Fibroblast of pulmonary artery (primary cell): ENCODE results near the gene GTF2I.

Experiments used
- DNase-seq: peaks from one replicate; pipeline ENCODE4 v3.0.0-alpha.2; 2010; ENCODE audit warnings: low read depth
- H3K4me3 ChIP-seq: replicated peaks from 2 replicates; pipeline ENCODE4 v1.5.1; 2011; ENCODE audit warnings: low read depth, mild to moderate bottlenecking, control low read depth, low read length, moderate library complexity
- TF ChIP-seq, protein P1 (sequence below): IDR thresholded peaks from 2 replicates; pipeline ENCODE4 v1.5.1; 2011; ENCODE audit warnings: mild to moderate bottlenecking, control low read depth, low read length, inconsistent platforms; ENCODE audit errors: missing control alignments

Gene GTF2I

DNA sequence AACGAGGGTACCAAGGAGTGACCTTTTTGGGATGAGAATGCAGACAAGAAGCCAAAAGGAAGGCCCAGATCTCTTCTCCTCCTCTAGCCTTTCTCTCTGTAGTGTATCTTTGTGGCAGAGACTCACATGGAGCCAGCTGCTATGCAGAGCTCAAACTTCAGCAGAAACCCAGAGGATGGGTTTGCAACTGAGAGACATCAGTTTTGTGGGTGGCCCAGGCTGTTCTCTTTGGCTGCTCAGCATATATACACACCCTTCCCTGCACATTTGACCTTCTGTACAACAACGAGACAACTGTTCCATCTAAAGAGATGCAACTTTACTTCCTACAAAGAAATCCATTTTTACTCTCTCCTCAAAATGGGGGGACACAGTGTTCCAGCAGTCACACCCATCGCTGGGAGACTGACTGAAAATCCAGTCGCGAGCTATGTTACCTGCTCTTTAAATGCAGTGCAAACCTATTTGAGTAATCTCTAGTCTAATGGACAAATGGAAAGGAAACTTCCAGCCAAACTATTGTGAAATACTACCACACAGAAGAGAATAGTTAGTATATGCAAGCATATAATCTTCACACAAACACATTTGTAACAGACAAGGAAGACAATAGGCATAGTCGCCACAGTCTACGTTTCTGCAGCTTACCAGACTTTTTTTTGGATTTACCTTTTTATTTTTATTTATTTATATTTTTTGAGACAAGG is 51.2 kb downstream of the GTF2I start:
- DNase-seq = peak; percentile 13
- no peak overlapping the region for H3K4me3 ChIP-seq
- TF ChIP-seq, protein P1, sequence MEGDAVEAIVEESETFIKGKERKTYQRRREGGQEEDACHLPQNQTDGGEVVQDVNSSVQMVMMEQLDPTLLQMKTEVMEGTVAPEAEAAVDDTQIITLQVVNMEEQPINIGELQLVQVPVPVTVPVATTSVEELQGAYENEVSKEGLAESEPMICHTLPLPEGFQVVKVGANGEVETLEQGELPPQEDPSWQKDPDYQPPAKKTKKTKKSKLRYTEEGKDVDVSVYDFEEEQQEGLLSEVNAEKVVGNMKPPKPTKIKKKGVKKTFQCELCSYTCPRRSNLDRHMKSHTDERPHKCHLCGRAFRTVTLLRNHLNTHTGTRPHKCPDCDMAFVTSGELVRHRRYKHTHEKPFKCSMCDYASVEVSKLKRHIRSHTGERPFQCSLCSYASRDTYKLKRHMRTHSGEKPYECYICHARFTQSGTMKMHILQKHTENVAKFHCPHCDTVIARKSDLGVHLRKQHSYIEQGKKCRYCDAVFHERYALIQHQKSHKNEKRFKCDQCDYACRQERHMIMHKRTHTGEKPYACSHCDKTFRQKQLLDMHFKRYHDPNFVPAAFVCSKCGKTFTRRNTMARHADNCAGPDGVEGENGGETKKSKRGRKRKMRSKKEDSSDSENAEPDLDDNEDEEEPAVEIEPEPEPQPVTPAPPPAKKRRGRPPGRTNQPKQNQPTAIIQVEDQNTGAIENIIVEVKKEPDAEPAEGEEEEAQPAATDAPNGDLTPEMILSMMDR = no peak

DNA sequence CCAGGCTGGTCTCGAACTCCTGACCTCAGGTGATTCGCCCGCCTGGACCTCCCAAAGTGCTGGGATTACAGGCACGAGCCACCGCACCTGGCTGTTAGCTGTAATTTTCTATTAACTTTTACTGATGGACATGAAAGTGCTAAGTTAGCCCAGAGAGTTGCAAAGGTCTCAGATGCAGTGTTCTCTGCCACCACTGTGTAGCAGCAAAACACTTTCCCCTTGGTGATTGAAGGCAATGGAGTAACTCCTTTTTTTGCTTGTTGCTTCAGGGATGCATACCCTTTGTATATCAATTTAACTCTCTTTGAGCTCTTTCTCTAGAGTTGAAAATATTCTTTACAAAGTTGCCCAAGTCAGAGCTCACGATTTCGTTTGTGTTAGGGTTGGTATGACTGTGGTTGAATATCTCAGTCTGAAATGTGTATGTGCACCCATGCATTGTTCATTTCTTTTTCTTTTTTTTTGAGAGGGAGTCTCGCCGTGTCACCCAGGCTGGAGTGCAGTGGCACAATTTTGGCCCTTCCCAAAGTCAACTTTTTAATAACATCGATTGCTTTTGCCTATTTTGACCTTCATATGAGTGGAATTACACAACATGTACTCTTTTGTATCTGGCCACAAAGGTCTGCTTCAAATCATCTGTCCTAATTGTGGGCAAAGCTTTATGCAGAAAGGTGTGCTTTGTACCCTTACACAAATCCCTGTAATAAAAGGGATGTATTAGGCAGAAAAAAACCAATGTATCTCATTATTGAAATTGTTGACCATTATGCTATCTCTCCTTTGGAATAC is 52.6 kb downstream of the GTF2I start:
- no peak overlapping the region for H3K4me3 ChIP-seq
- TF ChIP-seq, protein P1 = no peak
- DNase-seq = no peak

DNA sequence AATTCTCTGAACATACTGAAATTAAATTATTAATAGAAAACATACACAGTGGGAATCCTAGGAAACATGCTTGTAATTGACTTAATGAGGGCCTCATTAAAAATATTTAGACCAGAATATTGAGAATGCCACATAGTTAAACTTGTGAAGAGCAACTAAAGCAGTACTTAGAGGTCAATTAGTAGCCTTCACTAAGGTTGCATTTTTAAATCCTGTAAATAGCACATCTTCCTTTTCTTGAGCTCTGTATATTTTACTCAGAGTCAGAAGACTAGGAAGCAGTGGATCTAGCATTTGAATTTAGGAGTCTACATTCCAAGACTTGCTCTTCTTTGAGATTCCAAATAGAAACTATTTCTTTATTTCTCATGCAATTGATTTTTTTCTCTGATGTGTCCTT is 56.0 kb downstream of the GTF2I start:
- H3K4me3 ChIP-seq = no peak overlapping the region
- DNase-seq = no peak
- TF ChIP-seq, protein P1 = no peak

DNA sequence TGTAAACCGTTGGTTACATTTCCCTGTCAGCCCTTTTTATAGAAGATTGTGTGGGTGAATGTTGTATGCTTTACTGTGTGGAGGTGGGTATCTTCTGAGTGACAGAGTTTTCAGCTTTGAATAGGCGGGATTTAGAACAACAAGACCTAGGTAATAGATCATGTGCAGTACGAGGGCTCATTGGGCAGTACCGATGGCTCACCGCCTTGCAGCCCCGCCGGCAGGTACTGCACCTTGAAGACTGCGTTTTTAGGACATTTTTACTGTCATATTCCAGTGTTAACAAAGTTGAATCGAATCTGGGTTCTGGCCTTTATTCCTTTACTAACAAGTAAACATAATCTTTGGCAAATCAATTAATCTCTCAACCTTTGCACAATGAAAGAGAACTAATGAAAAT is 60.4 kb downstream of the GTF2I start:
- TF ChIP-seq, protein P1 = no peak
- DNase-seq = no peak

DNA sequence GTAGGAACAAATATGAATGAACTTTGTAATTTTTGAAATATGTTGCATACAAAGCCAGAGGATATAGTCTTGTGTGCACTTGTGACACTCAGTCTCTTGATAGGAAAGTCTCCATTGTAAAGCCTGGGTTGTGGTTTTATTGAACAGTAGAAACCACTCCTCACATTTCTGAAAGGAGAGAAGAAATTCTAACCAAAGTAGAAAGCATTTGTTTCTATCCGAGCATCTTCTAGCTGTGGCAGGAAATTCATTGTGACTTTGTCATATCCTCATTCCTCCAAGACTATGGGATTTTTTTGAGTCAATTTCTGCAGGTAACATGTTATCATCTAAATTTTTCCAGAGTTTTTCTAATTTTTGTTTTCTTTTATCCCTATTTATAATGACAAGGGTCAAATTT is 60.8 kb downstream of the GTF2I start:
- DNase-seq = peak; percentile 11
- TF ChIP-seq, protein P1 = no peak
- H3K4me3 ChIP-seq = no peak overlapping the region

More for the DNA sequence above, 60.4 kb downstream of the GTF2I start:
- no peak overlapping the region for H3K4me3 ChIP-seq

DNA sequence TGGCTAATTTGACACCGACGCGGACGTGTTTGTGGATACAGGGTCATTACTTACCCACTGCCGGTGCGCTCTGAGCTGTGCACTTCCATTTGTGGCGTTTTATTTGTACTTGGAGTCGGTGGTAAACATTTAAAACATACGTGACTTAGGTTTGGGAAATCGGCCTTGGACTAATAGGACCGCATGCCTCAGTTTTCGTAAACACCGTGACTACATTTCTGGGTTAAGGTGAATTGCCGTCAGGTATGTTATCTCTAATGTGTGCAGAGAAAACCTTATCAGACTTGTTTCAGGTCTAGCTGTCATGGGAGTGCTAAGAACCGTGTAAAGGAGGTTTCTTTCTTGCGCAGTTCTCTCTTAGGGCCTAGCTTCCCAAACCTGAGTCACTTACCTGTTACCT is 64.6 kb downstream of the GTF2I start:
- H3K4me3 ChIP-seq = no peak overlapping the region
- TF ChIP-seq, protein P1 = no peak
- no peak for DNase-seq

DNA sequence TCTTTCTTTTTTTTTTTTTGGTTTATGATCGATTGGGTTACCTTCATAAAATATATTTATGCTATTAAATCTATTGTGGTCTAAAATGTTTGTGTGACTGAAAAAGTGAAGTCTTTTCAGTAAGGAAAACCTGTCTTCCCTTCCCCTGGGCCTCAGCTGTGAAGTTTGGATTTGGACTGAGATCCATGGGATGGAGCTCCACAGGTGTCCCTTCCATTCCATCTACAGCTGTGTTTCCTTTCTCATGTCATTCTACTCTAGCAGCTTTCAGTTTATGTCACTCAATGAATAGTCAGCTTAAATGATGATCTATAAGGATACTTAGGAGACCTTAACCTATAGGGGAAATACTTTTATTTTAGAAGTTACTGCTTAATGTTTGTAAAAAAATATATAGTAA is 68.3 kb downstream of the GTF2I start:
- no peak for DNase-seq
- TF ChIP-seq, protein P1 = no peak
- H3K4me3 ChIP-seq = no peak overlapping the region
